Melanocyte of skin (primary cell): ENCODE measurements around the gene OR5T3. TPM values are rescaled to one million over a fixed set of nuclear protein-coding genes. Genes with fewer than 3 reads are reported as not detected.

ENCODE experiments used
- total RNA-seq, 2 donors: library from RNA; depleted of rRNA; stranded (reverse); fragments of >200 nt; gene quantifications; 2 replicates each; pipeline ENCODE4 v1.2.3, GENCODE V29; 2012

The OR5T3 gene
- total RNA-seq = not detected

GRCh38 chr11:56251954-56252353, at the start of gene OR5T3:
Gene OR5T3, plus strand, starts transcription at chr11:56252254. Its CDS starts 0 bp downstream, at chr11:56252254.

GRCh38 chr11:56234155-56234554, 17.9 kb upstream of the OR5T3 start, which contains the start of gene OR5T2:
Gene OR5T2, minus strand, starts transcription at chr11:56234255. Its CDS starts 1,193 bp downstream, at chr11:56233062.

GRCh38 chr11:56273854-56274253, 21.8 kb downstream of the OR5T3 start, which contains the start of gene OR5T1:
Gene OR5T1, plus strand, starts transcription at chr11:56274154. Its CDS starts 1,485 bp downstream, at chr11:56275639.

GRCh38 chr11:56292154-56292553, 40.1 kb downstream of the OR5T3 start, which contains the start of gene OR8H1:
Gene OR8H1, minus strand, starts transcription at chr11:56292254. Its CDS starts 1,192 bp downstream, at chr11:56291062.

Other genes starting within 250 kb of the OR5T3 start
- not detected for gene OR5AS1, start 224.6 kb upstream of the OR5T3 start, total RNA-seq
- gene OR8I2, start 158.9 kb upstream of the OR5T3 start, total RNA-seq = not detected
- gene OR8H2, start 148.6 kb upstream of the OR5T3 start, total RNA-seq = not detected
- not detected for gene OR8H3, start 129.9 kb upstream of the OR5T3 start, total RNA-seq
- gene OR8J3, start 112.1 kb upstream of the OR5T3 start, total RNA-seq = not detected
- not detected for gene OR8K5, start 91.9 kb upstream of the OR5T3 start, total RNA-seq
- gene OR5J2, start 75.6 kb upstream of the OR5T3 start, total RNA-seq = not detected
- not detected for gene OR5T2, start 18.0 kb upstream of the OR5T3 start, total RNA-seq
- gene OR5T1, start 21.9 kb downstream of the OR5T3 start, total RNA-seq = not detected
- not detected for gene OR8H1, start 40.0 kb downstream of the OR5T3 start, total RNA-seq
- under 1 TPM in 1 of 2 donors, not detected in 1; 0.33 TPM for gene OR8K3, start 62.9 kb downstream of the OR5T3 start, total RNA-seq
- not detected for gene OR8K1, start 93.8 kb downstream of the OR5T3 start, total RNA-seq
- not detected for gene OR8J1, start 102.0 kb downstream of the OR5T3 start, total RNA-seq
- not detected for gene OR8U1, start 123.4 kb downstream of the OR5T3 start, total RNA-seq
- gene OR5AL1, start 160.4 kb downstream of the OR5T3 start, total RNA-seq = not detected
- not detected for gene OR5M3, start 221.1 kb downstream of the OR5T3 start, total RNA-seq
- not detected for gene OR5M8, start 239.1 kb downstream of the OR5T3 start, total RNA-seq